Osteocyte (in vitro differentiated cells): Measurements from ENCODE around the gene TTLL10. TPM values are rescaled to one million over a fixed set of nuclear protein-coding genes. Genes with fewer than 3 reads are reported as not detected.

Source experiments
- DNase-seq: peaks from one replicate; pipeline ENCODE4 v3.0.0; 2021; ENCODE audit warnings: mixed read lengths; ENCODE audit not compliant: unreplicated experiment; ENCODE audit errors: extremely low spot score
- H3K27ac Mint-ChIP-seq: one replicate; pipeline ENCODE4 v1.8.0; 2021; ENCODE audit warnings: mild to moderate bottlenecking, mixed read lengths; ENCODE audit not compliant: unreplicated experiment
- H3K27me3 Mint-ChIP-seq: one replicate; pipeline ENCODE4 v1.8.0; 2021; ENCODE audit warnings: mixed read lengths; ENCODE audit not compliant: unreplicated experiment
- H3K36me3 Mint-ChIP-seq: one replicate; pipeline ENCODE4 v1.8.0; 2021; ENCODE audit warnings: mixed read lengths; ENCODE audit not compliant: unreplicated experiment
- H3K4me1 Mint-ChIP-seq: one replicate; pipeline ENCODE4 v1.8.0; 2021; ENCODE audit warnings: mixed read lengths; ENCODE audit not compliant: unreplicated experiment
- H3K4me3 Mint-ChIP-seq: one replicate; pipeline ENCODE4 v1.8.0; 2021; ENCODE audit warnings: mild to moderate bottlenecking, moderate library complexity, mixed read lengths; ENCODE audit not compliant: unreplicated experiment
- H3K9me3 Mint-ChIP-seq: one replicate; pipeline ENCODE4 v1.8.0; 2021; ENCODE audit warnings: mixed read lengths; ENCODE audit not compliant: unreplicated experiment
- CTCF ChIP-seq: fragments of 200-600 bp; sonication (generic); IDR thresholded peaks from 2 replicates; pipeline ENCODE4 v1.5.0; 2021; ENCODE audit warnings: antibody characterized with exemption, mild to moderate bottlenecking, moderate library complexity
- total RNA-seq: library from RNA; stranded (reverse); gene quantifications from 2 replicates; pipeline ENCODE4 v1.2.1, GENCODE V29; 2021

TTLL10 gene
- total RNA-seq, 1 donor from 2014 or later: not detected

- H3K4me1 Mint-ChIP-seq: peaks cover 31% of the 10 kb centered on the region
- TF ChIP-seq CTCF: no peak
- H3K27ac Mint-ChIP-seq: peak within 1 kb of the TSS; percentile 92
- no peaks in the 10 kb centered on the region for H3K9me3 Mint-ChIP-seq
- H3K36me3 Mint-ChIP-seq: peaks cover 8% of the 10 kb centered on the region
- peak; percentile 99 for DNase-seq
- H3K27me3 Mint-ChIP-seq: no peaks in the 10 kb centered on the region
- H3K4me3 Mint-ChIP-seq: peak within 1 kb of the TSS; percentile 87
These were observed 57.9 kb downstream of the TTLL10 start, which contains the start of gene SDF4 for GRCh38 chr1:1231400-1232207. TSS of gene SDF4 (minus strand) at chr1:1232001. CDS start at chr1:1228772, 3,229 bp downstream.

GRCh38 chr1:1232208-1232795 is 58.6 kb downstream of the TTLL10 start, which contains the start of gene B3GALT6:
TSS of gene B3GALT6 (plus strand) at chr1:1232237. CDS start at chr1:1232279, 42 bp downstream.
- peaks cover 38% of the 10 kb centered on the region for H3K4me1 Mint-ChIP-seq
- TF ChIP-seq CTCF: no peak
- DNase-seq: no peak
- no peaks in the 10 kb centered on the region for H3K27me3 Mint-ChIP-seq
- H3K4me3 Mint-ChIP-seq: peak within 1 kb of the TSS; percentile 87
- H3K27ac Mint-ChIP-seq: peak within 1 kb of the TSS; percentile 92
- H3K9me3 Mint-ChIP-seq: no peaks in the 10 kb centered on the region
- peaks cover 8% of the 10 kb centered on the region for H3K36me3 Mint-ChIP-seq

- Mint-ChIP-seq H3K27ac (no peak overlapping the region), H3K4me3 (peak overlapping the region; percentile 69), H3K4me1 (peaks cover 42% of the 10 kb centered on the region), H3K27me3 (no peaks in the 10 kb centered on the region), H3K9me3 (no peaks in the 10 kb centered on the region), H3K36me3 (peaks cover 8% of the 10 kb centered on the region)
- DNase-seq: no peak
- no peak for TF ChIP-seq CTCF
These were observed 59.3 kb downstream of the TTLL10 start for GRCh38 chr1:1232796-1233566.

- DNase-seq: no peak
- H3K27me3 Mint-ChIP-seq: no peaks in the 10 kb centered on the region
- H3K36me3 Mint-ChIP-seq: peaks cover 8% of the 10 kb centered on the region
- no peaks in the 10 kb centered on the region for H3K9me3 Mint-ChIP-seq
- TF ChIP-seq CTCF: no peak
- peak overlapping the region; percentile 42 for H3K27ac Mint-ChIP-seq
- peak overlapping the region; percentile 69 for H3K4me3 Mint-ChIP-seq
- H3K4me1 Mint-ChIP-seq: peaks cover 42% of the 10 kb centered on the region
These were observed 59.9 kb downstream of the TTLL10 start for GRCh38 chr1:1233567-1233892.
